OCI-LY3 (cell line): Measurements from ENCODE around the gene ROCK2.

Experiments
- EZH2phosphoT487 ChIP-seq: fragments of 200-600 bp; shearing (Covaris generic); IDR thresholded peaks from 2 replicates; pipeline ENCODE4 v1.6.1; 2018; ENCODE audit warnings: antibody characterized with exemption, mixed run types, low read depth
- TF ChIP-seq, protein P1 (sequence below): fragments of 200-600, 300-600 bp; sonication (generic); IDR thresholded peaks from 2 replicates; pipeline ENCODE4 v1.5.1; 2014; ENCODE audit warnings: antibody characterized with exemption, low read length, low read depth

DNA sequence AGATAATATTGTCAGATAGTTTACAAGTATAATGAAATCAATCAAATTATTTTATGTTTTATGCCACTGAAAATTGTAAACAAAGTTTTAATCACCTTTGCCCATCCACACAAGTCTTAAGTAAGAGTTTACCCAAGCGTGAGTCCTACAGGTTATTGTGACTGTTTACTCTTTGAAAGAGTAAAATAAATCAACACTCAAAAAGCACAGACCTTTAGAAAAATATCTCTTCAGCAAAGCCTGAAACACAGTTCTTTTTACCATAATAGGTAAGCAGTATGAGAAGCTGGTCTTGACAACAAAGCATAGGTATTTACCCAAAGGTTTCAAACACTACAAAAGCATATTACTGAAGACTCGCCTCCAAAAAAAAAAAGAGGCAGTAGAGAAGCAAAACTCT, 3.7 kb downstream of the ROCK2 start:
- TF ChIP-seq, protein P1, sequence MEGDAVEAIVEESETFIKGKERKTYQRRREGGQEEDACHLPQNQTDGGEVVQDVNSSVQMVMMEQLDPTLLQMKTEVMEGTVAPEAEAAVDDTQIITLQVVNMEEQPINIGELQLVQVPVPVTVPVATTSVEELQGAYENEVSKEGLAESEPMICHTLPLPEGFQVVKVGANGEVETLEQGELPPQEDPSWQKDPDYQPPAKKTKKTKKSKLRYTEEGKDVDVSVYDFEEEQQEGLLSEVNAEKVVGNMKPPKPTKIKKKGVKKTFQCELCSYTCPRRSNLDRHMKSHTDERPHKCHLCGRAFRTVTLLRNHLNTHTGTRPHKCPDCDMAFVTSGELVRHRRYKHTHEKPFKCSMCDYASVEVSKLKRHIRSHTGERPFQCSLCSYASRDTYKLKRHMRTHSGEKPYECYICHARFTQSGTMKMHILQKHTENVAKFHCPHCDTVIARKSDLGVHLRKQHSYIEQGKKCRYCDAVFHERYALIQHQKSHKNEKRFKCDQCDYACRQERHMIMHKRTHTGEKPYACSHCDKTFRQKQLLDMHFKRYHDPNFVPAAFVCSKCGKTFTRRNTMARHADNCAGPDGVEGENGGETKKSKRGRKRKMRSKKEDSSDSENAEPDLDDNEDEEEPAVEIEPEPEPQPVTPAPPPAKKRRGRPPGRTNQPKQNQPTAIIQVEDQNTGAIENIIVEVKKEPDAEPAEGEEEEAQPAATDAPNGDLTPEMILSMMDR: no peak
- no peak for TF ChIP-seq EZH2phosphoT487
